T-helper 2 cell (primary cell): ENCODE results near the gene CCR7.

Experiments used
- DNase-seq, 5 experiments: peaks; one replicate each; pipeline versions ENCODE4 v3.0.0 to v3.0.0-alpha.2; 2012 to 2022
- total RNA-seq, 2 donors: gene quantifications; one replicate each; lab custom pipeline; 2026; lab: John Stamatoyannopoulos, UW

CCR7 gene
- total RNA-seq = 122 to 144 reads per million in 2 donors

DNA sequence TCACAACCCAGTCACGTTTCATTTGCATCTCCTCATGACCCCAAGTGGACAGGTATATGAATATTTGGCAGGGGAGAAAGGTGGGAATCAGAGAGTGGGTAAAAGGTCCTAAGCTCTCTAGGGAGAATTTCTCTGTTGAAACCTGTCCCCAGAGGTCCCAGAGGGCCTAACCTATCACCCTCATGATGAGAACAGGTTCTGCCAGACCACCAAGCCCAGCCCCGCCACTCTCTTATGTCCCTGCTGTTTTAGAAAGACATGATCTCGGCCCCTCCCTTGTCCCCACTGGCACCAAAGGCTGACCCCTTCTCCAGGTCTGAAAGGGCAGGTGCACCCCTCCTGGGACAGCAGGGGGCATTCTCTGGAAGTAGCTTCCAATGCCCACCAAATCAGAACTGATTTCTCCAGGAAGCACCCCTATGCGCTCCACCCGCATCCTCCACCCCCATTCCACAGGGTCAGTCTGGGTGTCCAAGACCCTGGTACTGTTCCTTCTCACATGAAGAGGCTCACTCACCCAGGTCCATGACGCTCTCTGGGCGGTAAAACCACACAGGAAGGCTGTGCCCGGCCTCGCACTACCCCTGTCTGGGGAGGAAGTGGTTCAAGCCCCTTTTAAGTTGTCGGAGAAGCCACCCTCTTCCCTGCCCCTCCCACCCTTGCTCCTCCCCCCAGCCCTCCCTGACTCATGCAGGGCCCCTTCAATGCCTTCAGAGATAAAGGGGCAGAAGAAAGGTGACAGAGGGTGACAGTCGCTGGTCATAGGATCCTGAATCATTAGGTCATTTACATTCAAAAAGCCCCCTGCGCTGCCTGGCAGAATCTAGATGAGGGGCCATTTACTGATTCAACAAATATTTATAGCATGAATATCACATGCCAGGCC, at the start of gene CCR7:
CCR7 (minus strand) TSS at position 590 of the 886 bp plus-strand sequence; CDS start at position 527, 63 bp downstream.
- peak; percentile 62 to 87 (median 77) for DNase-seq

- DNase-seq = no peak
Observed at GRCh38 chr17:40614431-40615067, 49.3 kb upstream of the CCR7 start.

DNA sequence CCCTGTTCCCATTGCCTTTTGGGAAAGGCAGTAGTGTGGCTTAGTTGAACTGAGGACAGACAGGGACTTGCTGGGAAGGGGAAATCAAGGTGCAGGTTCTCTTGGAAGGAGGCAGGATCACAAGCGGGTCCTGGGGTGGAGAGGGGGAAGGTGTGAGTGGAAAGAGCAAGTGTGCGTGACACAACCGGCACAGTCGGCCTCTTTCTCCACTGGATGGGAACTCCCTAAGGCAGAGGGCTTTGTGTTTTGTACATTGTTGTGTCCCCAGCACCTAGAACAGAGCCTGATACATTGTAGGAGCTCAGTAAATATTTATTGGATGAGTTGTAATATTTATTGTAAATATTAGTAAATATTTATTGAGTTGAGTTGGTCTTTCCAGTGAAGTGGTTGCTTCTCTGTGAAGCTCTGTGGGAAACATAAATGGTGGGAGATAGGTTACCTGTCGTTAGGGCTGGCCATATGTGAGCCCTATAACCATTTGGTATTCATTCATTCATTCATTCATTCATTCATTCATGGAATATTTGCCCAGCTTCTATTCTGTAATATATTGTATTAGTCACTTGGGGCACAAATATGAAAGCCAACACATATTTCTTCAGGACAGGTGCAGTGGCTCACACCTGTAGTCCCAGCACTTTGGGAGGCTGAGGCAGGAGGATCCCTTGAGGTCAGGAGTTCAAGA, 48.3 kb upstream of the CCR7 start:
- DNase-seq = no peak

GRCh38 chr17:40612599-40613244, 47.5 kb upstream of the CCR7 start:
- DNase-seq = peak; percentile 32 to 87 (median 70)

- no peak for DNase-seq
Observed at GRCh38 chr17:40611840-40612474, 46.7 kb upstream of the CCR7 start.

DNA sequence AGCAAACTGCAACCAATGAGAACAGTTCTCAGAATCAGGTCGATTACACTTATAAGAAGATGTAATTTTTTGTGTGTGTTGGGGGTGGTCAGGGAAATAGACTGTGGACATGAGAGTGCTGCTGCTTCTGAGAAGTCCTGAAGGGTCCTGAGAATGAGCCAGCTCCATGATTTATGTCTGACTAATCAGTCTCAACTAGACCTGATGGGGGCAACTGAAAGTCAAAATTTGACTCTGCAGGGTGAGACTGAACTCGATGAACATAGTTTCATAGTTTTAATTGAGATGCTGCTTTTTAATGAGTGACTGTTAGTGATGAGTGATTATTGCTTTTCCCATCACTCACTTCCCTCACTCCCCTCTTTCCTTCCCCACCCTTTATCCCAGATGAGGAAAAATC, 45.1 kb upstream of the CCR7 start:
- no peak for DNase-seq

GRCh38 chr17:40608061-40608581, 42.8 kb upstream of the CCR7 start:
- peak in 2 of 5 experiments; percentile 82 to 86 for DNase-seq

DNA sequence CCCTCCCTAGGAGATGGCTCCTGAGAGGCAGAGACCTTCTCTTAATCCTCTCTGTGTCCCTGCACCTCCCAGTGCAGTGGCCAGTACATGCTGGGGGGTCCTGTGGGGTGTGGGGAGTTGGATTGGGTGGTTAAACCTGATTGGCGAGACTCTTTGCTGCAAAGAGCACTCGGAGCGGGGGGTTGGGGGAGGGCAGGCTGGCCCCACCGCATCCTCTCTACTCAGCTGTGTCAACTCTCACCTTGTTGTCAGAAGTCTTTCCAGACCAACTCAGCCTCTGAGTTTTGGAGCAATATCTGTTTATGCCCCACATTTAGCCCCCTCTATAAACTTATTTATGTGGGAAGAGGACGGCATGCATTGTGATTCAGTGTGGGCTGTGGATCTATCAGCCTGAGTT, 42.4 kb upstream of the CCR7 start:
- DNase-seq = peak in 3 of 5 experiments; percentile 37 to 77 (median 64)

DNA sequence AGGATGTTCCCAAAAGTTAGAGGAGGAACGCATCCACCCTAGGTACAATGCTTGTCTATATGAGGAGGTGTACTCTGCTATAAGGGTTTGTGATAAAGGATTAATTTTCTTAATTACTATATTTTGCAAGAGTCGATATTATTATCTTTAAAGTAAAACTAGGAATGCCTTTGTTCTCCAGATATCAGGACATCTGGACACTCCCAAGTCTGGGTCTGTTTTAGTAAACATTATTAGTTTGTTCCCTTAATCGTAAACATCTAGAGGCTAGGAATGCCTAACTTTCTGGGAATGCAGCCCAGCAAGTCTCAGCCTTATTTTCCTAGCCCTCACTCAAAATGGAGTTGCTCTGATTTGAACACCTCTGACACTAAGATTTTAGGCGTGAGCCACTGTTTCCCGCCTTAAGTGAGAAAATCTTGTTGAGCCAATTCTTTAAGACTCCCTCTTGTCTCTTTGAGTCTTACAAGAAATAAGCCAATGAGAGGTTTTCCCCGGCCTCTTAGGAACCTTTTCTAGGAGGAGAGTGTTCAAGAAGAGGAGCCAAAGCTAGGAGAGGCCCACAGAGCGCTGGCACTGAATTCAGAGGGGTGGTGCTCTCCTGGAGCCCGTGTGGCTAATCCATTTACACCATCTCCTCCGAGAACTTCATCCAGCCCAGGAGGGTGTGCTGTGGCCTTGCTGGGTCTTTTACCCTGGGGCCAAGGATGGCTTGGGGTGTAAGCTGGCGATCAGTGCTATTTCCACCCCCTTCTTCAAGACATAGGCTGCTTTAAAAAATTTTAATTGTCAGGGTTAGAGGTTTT, 41.5 kb upstream of the CCR7 start:
- no peak for DNase-seq

DNA sequence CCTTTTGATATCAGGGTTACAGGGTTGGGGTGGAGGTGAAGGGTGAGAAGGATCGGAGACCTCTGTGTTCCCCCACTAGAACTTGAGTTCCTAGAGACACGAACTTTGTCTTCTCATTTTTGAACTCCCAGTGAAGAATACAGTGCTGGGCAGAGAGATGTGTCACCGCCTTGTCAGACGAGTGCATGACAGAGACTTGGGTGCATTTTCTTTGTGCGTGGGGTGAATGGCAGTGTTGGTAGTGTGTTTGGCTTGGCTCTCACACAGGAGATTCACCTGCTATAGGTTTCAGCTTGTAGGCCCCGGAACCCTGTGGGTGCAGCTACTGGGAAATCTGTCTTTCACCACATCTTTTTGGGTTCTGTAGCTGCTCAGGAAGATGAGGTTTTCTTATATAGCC, 40.0 kb upstream of the CCR7 start:
- peak in 3 of 5 experiments; percentile 59 to 85 (median 60) for DNase-seq

GRCh38 chr17:40604327-40605080, 39.2 kb upstream of the CCR7 start:
- DNase-seq = no peak

DNA sequence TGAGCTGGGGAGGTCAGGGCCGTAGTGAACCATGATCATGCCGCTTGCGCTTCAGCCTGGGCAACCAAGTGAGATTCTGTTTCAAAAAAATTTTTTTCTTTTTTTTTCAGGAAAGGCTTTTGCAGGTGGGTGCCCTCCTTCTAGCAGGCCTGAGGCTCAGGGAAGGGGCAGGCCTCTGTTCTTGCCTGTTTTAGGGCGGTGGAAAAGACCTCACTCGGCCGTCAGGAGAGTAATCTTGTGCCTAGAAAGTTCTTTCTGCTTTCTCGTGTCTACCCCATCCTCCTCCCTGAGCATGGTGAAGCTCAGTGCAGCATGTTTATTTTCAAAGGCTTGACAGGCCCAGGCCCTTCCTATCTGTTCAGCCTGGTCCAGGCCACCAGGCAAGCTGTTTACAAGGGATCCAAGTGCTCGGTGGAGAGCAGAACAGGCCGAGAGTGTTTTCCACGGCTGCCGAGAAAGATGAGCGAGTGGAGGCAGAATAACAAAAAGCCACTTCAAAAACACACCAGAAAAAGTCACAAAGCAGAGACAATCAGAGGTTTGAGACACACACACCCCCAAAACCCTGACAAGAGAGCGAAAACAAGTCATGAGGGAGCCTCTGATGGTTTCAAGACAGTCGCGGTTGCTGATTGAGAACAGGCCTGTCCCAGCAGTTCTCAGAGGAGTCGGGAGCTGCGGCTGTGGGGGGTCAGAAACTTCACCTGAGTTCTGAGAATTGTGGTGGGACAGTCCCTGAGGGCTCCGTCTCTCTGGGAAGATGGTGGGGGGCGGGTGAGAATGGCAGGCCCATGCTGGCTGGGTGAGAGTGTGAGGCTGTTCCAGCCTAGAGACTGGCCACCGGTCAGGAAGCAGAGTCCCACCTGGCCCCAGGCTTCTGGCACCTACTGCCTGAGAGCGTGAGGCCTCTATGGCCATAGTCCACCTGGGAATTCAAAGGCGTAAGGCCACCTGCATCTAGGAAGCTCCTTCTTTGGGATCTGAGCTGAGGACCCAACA, 37.5 kb upstream of the CCR7 start:
- DNase-seq = peak in 4 of 5 experiments; percentile 41 to 82 (median 62)

DNA sequence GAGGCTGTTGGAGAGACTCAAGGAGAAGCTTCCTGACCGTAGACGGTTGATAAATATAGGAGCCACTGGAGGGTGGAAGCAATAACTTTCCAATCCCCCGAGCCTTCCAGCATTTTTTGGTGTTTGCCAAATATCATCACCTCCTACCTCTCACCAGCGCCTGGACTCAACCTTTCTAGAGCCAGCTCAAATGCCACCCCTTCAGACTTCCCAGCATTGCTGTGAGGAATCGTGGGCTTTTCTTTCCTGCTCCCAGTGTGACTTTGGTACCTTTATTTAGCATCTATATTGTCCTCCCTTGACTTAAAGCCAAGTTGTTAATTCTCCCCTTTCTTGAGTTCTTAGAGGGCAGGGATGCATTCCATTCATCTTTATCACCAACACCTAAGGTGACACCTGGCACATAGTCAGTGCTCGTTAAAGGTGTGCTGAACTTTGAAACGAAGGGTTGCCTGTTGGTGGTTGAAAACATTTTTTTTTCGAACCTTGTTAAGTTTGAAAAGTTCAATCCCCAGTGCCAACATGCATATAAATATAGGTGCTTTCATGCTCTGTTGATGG, 35.3 kb upstream of the CCR7 start:
- DNase-seq = no peak

DNA sequence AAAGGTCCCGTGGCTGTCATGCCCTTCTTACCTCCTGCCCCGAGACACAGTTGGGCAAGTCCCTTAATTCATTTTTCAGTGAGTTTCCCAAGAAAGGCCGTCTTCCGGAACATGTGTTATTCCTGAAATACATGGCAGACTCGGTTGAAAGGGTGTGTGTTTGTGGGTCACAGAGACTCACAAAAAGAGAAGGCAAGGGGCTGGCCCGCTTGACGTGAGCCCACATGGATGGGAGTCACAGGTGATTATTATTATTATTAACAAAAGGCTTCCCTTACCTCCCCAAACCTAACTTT, 34.1 kb upstream of the CCR7 start:
- DNase-seq = no peak

- DNase-seq = peak in 4 of 5 experiments; percentile 67 to 91 (median 77)
Observed at GRCh38 chr17:40598619-40599467, 33.6 kb upstream of the CCR7 start.

- no peak for DNase-seq
Observed at GRCh38 chr17:40598301-40598618, 33.0 kb upstream of the CCR7 start.

- peak in 1 of 5 experiments; percentile 37 for DNase-seq
Observed at GRCh38 chr17:40597556-40598300, 32.5 kb upstream of the CCR7 start.
